ENCODE data around the gene NCL. TPM values are rescaled to one million over a fixed set of nuclear protein-coding genes. Genes with fewer than 3 reads are reported as not detected.

The NCL gene
- total RNA-seq, 1 experiment from 2014 or later = 608 TPM

DNA sequence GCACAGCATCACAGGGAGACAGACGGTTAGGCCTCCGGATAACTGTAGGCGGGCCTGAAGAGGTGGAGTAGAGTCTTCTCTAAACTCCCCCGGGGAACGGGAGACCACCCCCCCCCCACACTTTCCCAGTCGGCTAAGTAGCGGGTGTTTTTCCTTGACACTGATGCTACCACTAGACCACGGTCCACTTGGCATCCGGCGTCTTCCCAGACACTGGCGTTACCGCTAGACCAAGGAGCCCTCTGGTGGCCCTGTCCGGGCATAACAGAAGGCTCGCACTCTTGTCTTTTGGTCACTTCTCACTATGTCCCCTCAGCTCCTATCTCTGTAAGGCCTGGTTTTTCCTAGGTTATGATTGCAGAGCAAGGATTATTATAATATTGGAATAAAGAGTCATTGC, 25.7 kb upstream of the NCL start:
- no peaks in the 10 kb centered on the region for H3K4me1 ChIP-seq
- no peak overlapping the region for H3K4me3 ChIP-seq (ENCODE audit: low read depth, low read length)
- no TSS peak for BruUV-seq (replicated peaks)
- no peak overlapping the region for H3K27ac Mint-ChIP-seq (ENCODE audit: unreplicated experiment)
- TF ChIP-seq, protein P1, sequence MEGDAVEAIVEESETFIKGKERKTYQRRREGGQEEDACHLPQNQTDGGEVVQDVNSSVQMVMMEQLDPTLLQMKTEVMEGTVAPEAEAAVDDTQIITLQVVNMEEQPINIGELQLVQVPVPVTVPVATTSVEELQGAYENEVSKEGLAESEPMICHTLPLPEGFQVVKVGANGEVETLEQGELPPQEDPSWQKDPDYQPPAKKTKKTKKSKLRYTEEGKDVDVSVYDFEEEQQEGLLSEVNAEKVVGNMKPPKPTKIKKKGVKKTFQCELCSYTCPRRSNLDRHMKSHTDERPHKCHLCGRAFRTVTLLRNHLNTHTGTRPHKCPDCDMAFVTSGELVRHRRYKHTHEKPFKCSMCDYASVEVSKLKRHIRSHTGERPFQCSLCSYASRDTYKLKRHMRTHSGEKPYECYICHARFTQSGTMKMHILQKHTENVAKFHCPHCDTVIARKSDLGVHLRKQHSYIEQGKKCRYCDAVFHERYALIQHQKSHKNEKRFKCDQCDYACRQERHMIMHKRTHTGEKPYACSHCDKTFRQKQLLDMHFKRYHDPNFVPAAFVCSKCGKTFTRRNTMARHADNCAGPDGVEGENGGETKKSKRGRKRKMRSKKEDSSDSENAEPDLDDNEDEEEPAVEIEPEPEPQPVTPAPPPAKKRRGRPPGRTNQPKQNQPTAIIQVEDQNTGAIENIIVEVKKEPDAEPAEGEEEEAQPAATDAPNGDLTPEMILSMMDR (IDR thresholded peaks at IDR 0.05; ENCODE audit: insufficient read depth in 1 of 2, low read depth in 1 of 2, low read length in 1 of 2, severe bottlenecking in 1 of 2, unreplicated experiment in 1 of 2) = no peak
- H3K27me3 ChIP-seq (replicated peaks; ENCODE audit: control insufficient read depth, insufficient read depth, low read length) = no peaks in the 10 kb centered on the region
- POLR2A ChIA-PET = no interaction called here
- intact Hi-C loops (cut with micrococcal nuclease; ENCODE audit: unreplicated experiment) = no loop called here
- H3K4me3 Mint-ChIP-seq (ENCODE audit: unreplicated experiment) = no peak overlapping the region
- H3K9me3 ChIP-seq = no peaks in the 10 kb centered on the region
- no peaks in the 10 kb centered on the region for H3K4me1 Mint-ChIP-seq (ENCODE audit: low read depth, unreplicated experiment)
- no peaks in the 10 kb centered on the region for H3K36me3 Mint-ChIP-seq (ENCODE audit: insufficient read depth, unreplicated experiment)
- DNase-seq = peak in 1 of 2 experiments; percentile 29
- peaks cover 21% of the 10 kb centered on the region for H3K9me3 Mint-ChIP-seq (ENCODE audit: unreplicated experiment)
- no peaks in the 10 kb centered on the region for H3K27me3 Mint-ChIP-seq (ENCODE audit: insufficient read depth, unreplicated experiment)
- CTCF ChIA-PET = no interaction called here
- H3K36me3 ChIP-seq (ENCODE audit: control insufficient read depth, insufficient read depth, low read length) = no peaks in the 10 kb centered on the region

DNA sequence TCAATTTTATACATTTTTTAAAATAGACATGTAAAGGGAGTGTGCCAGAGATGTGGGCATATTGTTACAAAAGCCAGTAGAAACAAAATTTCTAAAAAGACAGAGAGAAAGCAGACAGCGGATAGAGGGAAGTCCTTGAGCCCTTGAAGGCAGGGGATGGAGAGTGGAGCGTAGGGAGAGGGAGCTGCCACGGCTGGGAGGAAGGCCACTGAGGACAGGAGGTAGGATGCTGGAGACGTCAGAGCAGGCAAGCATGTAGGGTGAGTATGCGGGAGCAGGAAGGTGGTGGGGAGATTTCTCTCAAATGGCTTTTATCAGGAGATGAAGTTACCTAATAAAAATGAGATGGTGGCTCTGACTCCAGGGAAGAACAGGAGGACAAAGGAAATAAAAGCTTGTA, 24.0 kb upstream of the NCL start:
- intact Hi-C loops (cut with micrococcal nuclease; ENCODE audit: unreplicated experiment) = no loop called here
- CTCF ChIA-PET = no interaction called here
- no peaks in the 10 kb centered on the region for H3K4me1 Mint-ChIP-seq (ENCODE audit: low read depth, unreplicated experiment)

DNA sequence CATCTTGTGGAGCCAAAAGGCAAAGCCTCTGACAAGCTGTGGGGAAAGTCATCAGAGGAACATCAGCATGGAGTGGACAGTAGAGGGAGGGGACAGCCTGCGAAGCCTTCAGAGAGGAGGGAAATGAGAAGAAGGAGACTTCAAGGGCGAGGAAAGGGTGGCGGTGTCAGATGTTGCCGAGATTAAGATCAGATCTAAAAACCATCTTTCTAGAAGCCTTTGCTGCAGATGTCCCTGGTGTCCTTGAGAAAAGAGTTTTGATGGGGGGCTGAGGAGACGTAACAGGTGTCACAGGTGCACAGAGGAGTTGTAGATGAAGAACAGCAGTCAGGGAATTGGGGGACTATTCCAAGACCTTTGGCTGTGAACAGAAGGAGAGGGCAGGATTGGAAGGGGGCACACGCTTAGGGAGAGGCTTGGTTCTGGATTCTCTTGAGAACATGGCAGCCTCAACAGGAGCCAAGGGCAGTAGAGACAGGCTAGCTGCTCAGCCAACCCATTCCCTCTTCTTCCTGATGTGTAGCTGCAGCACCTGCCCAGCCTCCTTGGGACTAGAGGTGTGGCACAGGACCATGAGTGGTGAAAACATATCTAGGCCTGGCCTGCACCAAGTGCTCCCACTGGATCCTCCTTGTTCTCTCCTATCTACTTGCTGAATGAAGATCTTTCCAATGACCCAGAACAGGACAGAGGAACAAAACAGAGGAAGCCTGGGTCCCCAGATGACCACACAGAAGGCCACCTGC, 22.7 kb upstream of the NCL start:
- H3K27ac Mint-ChIP-seq (ENCODE audit: unreplicated experiment) = no peak overlapping the region
- Histone ChIP-seq H3K9me3 (no peaks in the 10 kb centered on the region), H3K36me3 (ENCODE audit: control insufficient read depth, insufficient read depth, low read length) (no peaks in the 10 kb centered on the region), H3K27me3 (replicated peaks; ENCODE audit: control insufficient read depth, insufficient read depth, low read length) (no peaks in the 10 kb centered on the region), H3K4me1 (no peaks in the 10 kb centered on the region), H3K4me3 (ENCODE audit: low read depth, low read length) (no peak overlapping the region)
- CTCF ChIA-PET = no interaction called here
- POLR2A ChIA-PET = no interaction called here
- H3K4me3 Mint-ChIP-seq (ENCODE audit: unreplicated experiment) = no peak overlapping the region
- no peaks in the 10 kb centered on the region for H3K4me1 Mint-ChIP-seq (ENCODE audit: low read depth, unreplicated experiment)
- intact Hi-C loops (cut with micrococcal nuclease; ENCODE audit: unreplicated experiment) = no loop called here
- BruUV-seq (replicated peaks) = no TSS peak
- no peaks in the 10 kb centered on the region for H3K36me3 Mint-ChIP-seq (ENCODE audit: insufficient read depth, unreplicated experiment)
- peaks cover 21% of the 10 kb centered on the region for H3K9me3 Mint-ChIP-seq (ENCODE audit: unreplicated experiment)
- TF ChIP-seq, protein P1 (IDR thresholded peaks at IDR 0.05; ENCODE audit: insufficient read depth in 1 of 2, low read depth in 1 of 2, low read length in 1 of 2, severe bottlenecking in 1 of 2, unreplicated experiment in 1 of 2) = no peak
- no peaks in the 10 kb centered on the region for H3K27me3 Mint-ChIP-seq (ENCODE audit: insufficient read depth, unreplicated experiment)
- no peak for DNase-seq

More for the DNA sequence above, 24.0 kb upstream of the NCL start:
- H3K4me3 Mint-ChIP-seq (ENCODE audit: unreplicated experiment) = no peak overlapping the region
- Histone ChIP-seq H3K27me3 (replicated peaks; ENCODE audit: control insufficient read depth, insufficient read depth, low read length) (no peaks in the 10 kb centered on the region), H3K4me1 (no peaks in the 10 kb centered on the region), H3K9me3 (no peaks in the 10 kb centered on the region), H3K36me3 (ENCODE audit: control insufficient read depth, insufficient read depth, low read length) (no peaks in the 10 kb centered on the region), H3K4me3 (ENCODE audit: low read depth, low read length) (no peak overlapping the region)
- H3K9me3 Mint-ChIP-seq (ENCODE audit: unreplicated experiment) = peaks cover 21% of the 10 kb centered on the region
- no peaks in the 10 kb centered on the region for H3K27me3 Mint-ChIP-seq (ENCODE audit: insufficient read depth, unreplicated experiment)
- H3K27ac Mint-ChIP-seq (ENCODE audit: unreplicated experiment) = no peak overlapping the region
- H3K36me3 Mint-ChIP-seq (ENCODE audit: insufficient read depth, unreplicated experiment) = no peaks in the 10 kb centered on the region
- POLR2A ChIA-PET = no interaction called here
- TF ChIP-seq, protein P1 (IDR thresholded peaks at IDR 0.05; ENCODE audit: insufficient read depth in 1 of 2, low read depth in 1 of 2, low read length in 1 of 2, severe bottlenecking in 1 of 2, unreplicated experiment in 1 of 2) = no peak
- no TSS peak for BruUV-seq (replicated peaks)
- no peak for DNase-seq
